T-helper 2 cell treated with Interferon-gamma antibody and Interleukin-4, amounts not matched to agents 5 μg/mL and 100 μg/mL, for 36 hours (primary cell): ENCODE data around the gene SMC3.
"Not testable (repeated sequence)": the region's sequence is repeated elsewhere in the genome, so short reads cannot be mapped to it uniquely, and the experiment has no call there.

Source experiments
- DNase-seq: peaks from one replicate; pipeline ENCODE4 v3.0.0; 2021; ENCODE audit warnings: low spot score
- H3K27ac Mint-ChIP-seq: one replicate; pipeline ENCODE4 v1.8.0; 2021; ENCODE audit warnings: mild to moderate bottlenecking, mixed read lengths
- H3K27me3 Mint-ChIP-seq: one replicate; pipeline ENCODE4 v1.8.0; 2021; ENCODE audit warnings: low read depth, mixed read lengths
- H3K36me3 Mint-ChIP-seq: one replicate; pipeline ENCODE4 v1.8.0; 2021; ENCODE audit warnings: low read depth, mixed read lengths
- H3K4me1 Mint-ChIP-seq: one replicate; pipeline ENCODE4 v1.8.0; 2021; ENCODE audit warnings: low read depth, mixed read lengths
- H3K4me3 Mint-ChIP-seq: one replicate; pipeline ENCODE4 v1.8.0; 2022; ENCODE audit warnings: mild to moderate bottlenecking, moderate library complexity, mixed read lengths
- H3K9me3 Mint-ChIP-seq: one replicate; pipeline ENCODE4 v1.8.0; 2021; ENCODE audit warnings: mixed read lengths

SMC3 gene

GRCh38 chr10:110567201-110568054 lies at the start of gene SMC3:
Gene SMC3 (plus strand): TSS chr10:110567695. CDS start chr10:110567817, 122 bp downstream.
- peaks cover 26% of the 10 kb centered on the region for H3K4me1 Mint-ChIP-seq
- peak within 1 kb of the TSS; percentile 93 for H3K4me3 Mint-ChIP-seq
- peak within 1 kb of the TSS; percentile 97 for H3K27ac Mint-ChIP-seq
- H3K9me3 Mint-ChIP-seq = no peaks in the 10 kb centered on the region
- H3K36me3 Mint-ChIP-seq = peaks cover 19% of the 10 kb centered on the region
- no peaks in the 10 kb centered on the region for H3K27me3 Mint-ChIP-seq
- DNase-seq = peak; percentile 91

DNA sequence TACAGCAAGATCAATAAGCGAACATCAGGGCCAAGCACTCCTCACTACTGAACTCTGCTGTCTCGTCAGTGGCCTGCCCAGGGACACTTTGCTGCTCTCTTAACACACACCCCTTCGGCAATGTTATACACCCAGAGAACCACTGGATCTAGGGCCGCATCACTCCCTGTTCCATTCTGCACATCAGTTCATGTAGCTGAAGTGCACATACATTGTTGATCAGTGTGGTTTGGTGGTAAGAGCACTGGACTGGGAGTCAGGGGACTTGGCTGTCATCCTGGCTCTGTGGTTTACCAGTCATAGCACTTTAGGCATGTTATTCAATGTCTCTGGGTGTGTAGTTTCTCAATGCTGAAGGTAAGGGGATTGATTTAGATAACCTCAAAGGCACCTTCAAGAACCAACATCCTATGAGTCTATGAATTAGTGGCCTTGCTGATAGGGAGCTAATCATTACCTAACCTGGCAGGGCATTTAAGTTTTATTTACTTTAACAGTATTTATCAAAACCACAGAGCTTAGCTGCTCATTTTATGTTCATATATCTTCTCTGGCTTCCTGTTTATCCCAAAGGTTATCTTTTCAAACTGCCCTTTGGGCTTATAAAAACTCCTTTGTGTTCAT lies 45.0 kb upstream of the SMC3 start:
- Mint-ChIP-seq H3K27me3 (no peaks in the 10 kb centered on the region), H3K4me1 (peaks cover 22% of the 10 kb centered on the region), H3K36me3 (peaks cover 5% of the 10 kb centered on the region), H3K9me3 (no peaks in the 10 kb centered on the region), H3K4me3 (peak overlapping the region; percentile 24), H3K27ac (peak overlapping the region; percentile 50)
- peak; percentile 45 for DNase-seq

DNA sequence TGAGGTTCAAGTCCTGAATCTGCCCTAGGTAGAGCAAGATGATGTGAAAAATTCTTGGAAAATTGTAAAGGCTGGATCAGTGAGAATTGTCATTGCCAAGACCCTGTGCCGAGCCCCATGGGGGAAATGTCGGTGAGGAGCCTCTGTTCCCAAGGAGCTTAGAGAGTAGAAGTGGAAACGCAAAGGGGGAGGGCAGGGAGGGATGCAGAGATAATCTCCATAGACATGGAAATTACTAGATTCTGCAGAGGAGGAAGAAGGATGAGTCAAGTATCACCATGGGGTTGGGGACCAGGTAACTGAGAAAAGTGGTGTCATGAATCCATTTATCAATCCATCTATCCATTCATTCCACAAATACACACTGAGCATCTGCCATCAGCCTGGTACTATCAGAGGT lies 43.8 kb upstream of the SMC3 start:
- Mint-ChIP-seq H3K9me3 (no peaks in the 10 kb centered on the region), H3K4me3 (no peak overlapping the region), H3K4me1 (peaks cover 27% of the 10 kb centered on the region), H3K27ac (no peak overlapping the region), H3K36me3 (peaks cover 5% of the 10 kb centered on the region), H3K27me3 (no peaks in the 10 kb centered on the region)
- no peak for DNase-seq

GRCh38 chr10:110524179-110524858 lies 43.2 kb upstream of the SMC3 start:
- Mint-ChIP-seq H3K4me1 (peaks cover 33% of the 10 kb centered on the region), H3K27ac (no peak overlapping the region), H3K27me3 (no peaks in the 10 kb centered on the region), H3K36me3 (peaks cover 5% of the 10 kb centered on the region), H3K9me3 (no peaks in the 10 kb centered on the region), H3K4me3 (no peak overlapping the region)
- no peak for DNase-seq

GRCh38 chr10:110524859-110525232 lies 42.6 kb upstream of the SMC3 start:
- Mint-ChIP-seq H3K9me3 (no peaks in the 10 kb centered on the region), H3K4me3 (no peak overlapping the region), H3K4me1 (peaks cover 38% of the 10 kb centered on the region)

DNA sequence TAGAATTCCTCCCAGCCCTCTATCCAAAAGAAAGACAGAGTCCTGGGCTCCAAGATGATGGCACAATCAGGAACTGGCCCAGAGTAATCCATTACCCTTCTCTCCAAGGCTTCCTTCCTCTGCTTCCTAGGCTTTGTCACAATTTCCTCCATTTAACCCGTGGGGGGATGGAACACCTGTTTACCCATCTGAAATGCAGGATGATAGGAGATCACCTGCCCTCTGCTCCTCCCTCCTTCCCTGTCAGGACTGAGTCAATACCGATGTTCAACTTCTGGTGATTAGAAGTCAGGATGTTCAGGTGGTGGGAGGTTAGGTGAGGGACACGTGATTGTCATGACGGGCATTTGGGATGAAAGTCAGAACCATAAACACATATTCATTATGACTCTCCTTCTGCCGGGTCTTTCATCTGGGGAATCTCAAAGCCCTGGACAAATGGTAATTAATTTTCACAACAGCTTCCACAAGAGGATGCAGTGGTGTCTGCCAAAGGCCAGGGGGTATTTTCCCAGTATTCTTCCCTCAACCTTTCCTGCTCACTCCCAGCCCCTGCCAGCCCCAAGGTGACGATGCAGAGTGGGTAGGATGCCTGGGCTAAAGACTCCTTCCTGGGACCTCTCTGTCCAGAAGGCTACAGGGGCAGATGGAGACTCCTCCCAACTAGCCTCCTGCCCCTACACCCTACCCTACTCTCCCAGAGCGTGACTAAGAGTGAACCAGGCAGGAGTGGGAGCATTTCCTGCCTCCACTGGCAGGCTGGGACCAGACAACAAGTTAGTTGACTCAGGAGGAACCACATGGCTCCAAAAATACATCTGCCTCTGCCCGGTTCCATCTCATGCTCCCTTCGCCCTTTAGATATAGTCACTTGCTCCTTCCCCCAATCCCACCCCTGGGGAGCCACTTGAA lies 41.9 kb upstream of the SMC3 start:
- Mint-ChIP-seq H3K4me3 (no peak overlapping the region), H3K9me3 (no peaks in the 10 kb centered on the region), H3K36me3 (peaks cover 1% of the 10 kb centered on the region), H3K27me3 (no peaks in the 10 kb centered on the region), H3K4me1 (peaks cover 38% of the 10 kb centered on the region), H3K27ac (no peak overlapping the region)
- DNase-seq = no peak

More at GRCh38 chr10:110524859-110525232, 42.6 kb upstream of the SMC3 start:
- no peak for DNase-seq
- Mint-ChIP-seq H3K36me3 (peaks cover 5% of the 10 kb centered on the region), H3K27ac (no peak overlapping the region), H3K27me3 (no peaks in the 10 kb centered on the region)

DNA sequence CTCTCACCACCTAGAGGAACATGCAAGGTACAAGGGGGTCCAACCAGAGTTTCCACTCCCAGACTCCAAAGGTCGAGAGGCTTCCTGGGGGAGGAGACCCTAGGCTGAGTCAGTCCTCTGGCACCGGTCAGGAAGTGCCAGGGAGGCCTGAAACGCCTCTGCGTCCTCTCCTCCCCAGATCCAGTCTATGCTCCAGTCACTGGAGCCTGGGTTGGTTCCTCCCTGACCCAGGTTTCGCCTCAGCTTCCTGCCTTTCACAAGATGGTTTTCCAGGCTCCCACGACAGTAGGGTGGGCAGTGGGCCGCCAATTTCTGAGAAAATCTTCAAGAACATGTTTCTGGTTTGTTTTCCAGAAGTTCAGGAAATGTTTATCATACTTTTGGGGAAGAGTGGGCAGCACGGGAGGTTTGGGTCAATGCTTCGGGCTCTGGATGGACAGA lies 39.7 kb upstream of the SMC3 start:
- H3K27ac Mint-ChIP-seq = peak overlapping the region; percentile 17
- no peaks in the 10 kb centered on the region for H3K27me3 Mint-ChIP-seq
- no peaks in the 10 kb centered on the region for H3K36me3 Mint-ChIP-seq
- peaks cover 27% of the 10 kb centered on the region for H3K4me1 Mint-ChIP-seq
- no peak overlapping the region for H3K4me3 Mint-ChIP-seq
- no peak for DNase-seq
- H3K9me3 Mint-ChIP-seq = no peaks in the 10 kb centered on the region

- no peak for DNase-seq
- H3K27ac Mint-ChIP-seq = peak overlapping the region; percentile 17
- peak overlapping the region; percentile 34 for H3K4me3 Mint-ChIP-seq
- H3K9me3 Mint-ChIP-seq = no peaks in the 10 kb centered on the region
- no peaks in the 10 kb centered on the region for H3K27me3 Mint-ChIP-seq
- H3K4me1 Mint-ChIP-seq = peaks cover 27% of the 10 kb centered on the region
- no peaks in the 10 kb centered on the region for H3K36me3 Mint-ChIP-seq
Observed at GRCh38 chr10:110528224-110528996, 39.1 kb upstream of the SMC3 start.

DNA sequence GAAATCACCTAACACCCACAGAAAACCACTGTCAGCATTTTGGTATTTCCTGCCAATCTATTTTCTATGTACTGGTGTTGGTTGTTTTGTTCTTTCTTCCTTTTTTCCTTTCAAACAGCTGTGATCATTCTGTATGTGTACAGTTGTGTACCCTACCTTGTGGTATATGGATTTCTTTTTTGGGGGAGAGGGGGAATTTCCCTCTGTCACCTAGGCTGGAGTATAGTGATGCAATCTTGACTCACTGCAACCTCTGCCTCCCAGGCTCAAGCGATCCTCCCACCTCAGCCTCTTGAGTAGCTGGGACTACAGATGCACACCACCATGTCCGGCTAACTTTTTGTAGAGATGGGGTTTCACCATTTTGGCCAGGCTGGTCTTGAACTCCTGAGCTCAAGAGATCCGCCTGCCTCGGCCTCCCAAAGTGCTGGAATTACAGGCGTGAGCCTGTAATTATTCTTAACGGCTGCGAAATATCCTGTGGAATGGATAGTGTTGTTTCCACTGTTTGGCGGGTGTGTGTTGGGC lies 38.4 kb upstream of the SMC3 start:
- peak overlapping the region; percentile 34 for H3K4me3 Mint-ChIP-seq
- H3K27me3 Mint-ChIP-seq, H3K36me3 Mint-ChIP-seq, H3K9me3 Mint-ChIP-seq: not testable (repeated sequence)
- H3K27ac Mint-ChIP-seq = peak overlapping the region; percentile 80
- peak; percentile 64 for DNase-seq
- peaks cover 25% of the 10 kb centered on the region for H3K4me1 Mint-ChIP-seq

GRCh38 chr10:110529596-110530011 lies 37.9 kb upstream of the SMC3 start:
- Mint-ChIP-seq H3K27ac (no peak overlapping the region), H3K9me3 (no peaks in the 10 kb centered on the region), H3K4me3 (no peak overlapping the region), H3K27me3 (no peaks in the 10 kb centered on the region), H3K36me3 (no peaks in the 10 kb centered on the region), H3K4me1 (peaks cover 26% of the 10 kb centered on the region)
- DNase-seq = no peak

DNA sequence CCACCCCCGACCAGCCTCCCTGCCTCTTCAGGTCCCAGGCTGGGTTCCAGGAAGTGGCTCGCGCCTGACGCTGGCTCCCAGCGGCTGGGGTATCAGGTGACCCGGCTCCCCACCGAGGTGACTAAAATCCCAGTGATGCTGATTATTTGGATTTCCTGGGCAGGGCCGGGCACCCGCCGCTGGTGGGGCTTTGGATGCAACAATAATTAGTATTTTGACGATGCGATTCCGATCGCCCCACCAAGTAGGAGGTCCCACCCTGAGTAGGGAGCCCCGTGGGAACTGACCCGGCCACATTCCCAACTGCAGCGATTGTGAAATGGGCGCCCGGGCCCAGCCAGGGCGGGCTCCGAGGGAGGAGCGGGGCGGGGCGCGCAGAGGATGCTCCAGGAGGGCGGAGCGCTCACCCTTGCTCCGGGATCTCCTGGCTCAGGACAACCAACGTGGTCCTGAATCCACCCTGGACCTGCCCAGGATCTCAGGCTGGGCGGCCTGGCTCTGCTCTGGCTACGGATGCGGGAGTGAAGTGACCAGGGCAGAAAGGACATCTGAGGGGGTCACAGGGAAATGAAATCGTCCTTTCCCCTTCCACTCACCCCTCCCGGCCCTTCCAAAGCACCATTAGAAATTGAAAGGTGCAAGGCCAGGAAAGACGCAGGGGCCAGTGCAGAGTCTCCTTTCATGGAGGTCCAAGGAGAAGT lies 37.2 kb upstream of the SMC3 start:
- Mint-ChIP-seq H3K36me3 (no peaks in the 10 kb centered on the region), H3K27me3 (no peaks in the 10 kb centered on the region), H3K4me3 (no peak overlapping the region), H3K4me1 (peaks cover 30% of the 10 kb centered on the region), H3K27ac (no peak overlapping the region), H3K9me3 (no peaks in the 10 kb centered on the region)
- no peak for DNase-seq

DNA sequence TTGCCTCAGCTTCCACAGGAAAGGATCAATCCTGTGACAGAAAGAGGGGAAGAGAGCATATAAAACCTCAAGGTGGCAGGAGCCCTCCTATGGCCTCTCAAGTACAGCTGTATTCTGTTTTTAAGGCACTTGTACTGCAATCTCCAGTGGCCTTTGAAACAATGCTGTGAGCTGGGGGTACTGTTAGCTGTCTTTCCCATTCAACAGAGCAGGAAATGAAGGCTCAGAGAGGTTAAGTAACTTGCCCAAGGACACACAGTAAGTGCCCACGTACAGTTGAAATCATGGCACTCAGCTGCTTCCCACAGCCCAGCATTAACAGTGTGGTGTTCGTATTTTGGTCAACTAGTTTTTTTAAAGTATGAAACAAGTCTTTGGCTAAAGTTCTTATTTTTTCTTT lies 35.8 kb upstream of the SMC3 start:
- Mint-ChIP-seq H3K27me3 (no peaks in the 10 kb centered on the region), H3K4me1 (peaks cover 41% of the 10 kb centered on the region), H3K9me3 (no peaks in the 10 kb centered on the region), H3K4me3 (no peak overlapping the region), H3K27ac (no peak overlapping the region), H3K36me3 (no peaks in the 10 kb centered on the region)
- no peak for DNase-seq
